Activated CD4-positive, alpha-beta T cell treated with anti-CD3 and anti-CD28 coated beads, Interleukin-2, Interleukin-6, amounts not matched to agents 100 ng/mL and 50 ng/mL, durations not matched to agents 16 hours and 8 hours (primary cell): ENCODE results near the gene ACSF3.

Experiments used
- DNase-seq: peaks from one replicate; pipeline ENCODE4 v3.0.0-alpha.2; 2020

Gene ACSF3

GRCh38 chr16:89093602-89094251 lies at the start of gene ACSF3:
Gene ACSF3, plus strand, starts transcription at chr16:89093852. Its CDS starts 6,830 bp downstream, at chr16:89100682.
- DNase-seq = peak; percentile 83

- no peak for DNase-seq
Measured at GRCh38 chr16:89044418-89045180, 49.1 kb upstream of the ACSF3 start.

GRCh38 chr16:89045181-89045815 lies 48.4 kb upstream of the ACSF3 start:
- DNase-seq = no peak

GRCh38 chr16:89045881-89046280 lies 47.8 kb upstream of the ACSF3 start:
- DNase-seq = no peak

- no peak for DNase-seq
Measured at GRCh38 chr16:89046491-89046890, 47.2 kb upstream of the ACSF3 start.

GRCh38 chr16:89047331-89048089 lies 46.1 kb upstream of the ACSF3 start:
- no peak for DNase-seq

- DNase-seq = no peak
Measured at GRCh38 chr16:89048090-89048725, 45.4 kb upstream of the ACSF3 start.

GRCh38 chr16:89048871-89049422 lies 44.7 kb upstream of the ACSF3 start:
- DNase-seq = no peak

GRCh38 chr16:89049484-89050118 lies 44.1 kb upstream of the ACSF3 start:
- DNase-seq = no peak

- no peak for DNase-seq
Measured at GRCh38 chr16:89050119-89050867, 43.4 kb upstream of the ACSF3 start.

GRCh38 chr16:89050868-89051311 lies 42.8 kb upstream of the ACSF3 start:
- no peak for DNase-seq

- DNase-seq = no peak
Measured at GRCh38 chr16:89051521-89052166, 42.0 kb upstream of the ACSF3 start.

- no peak for DNase-seq
Measured at GRCh38 chr16:89052191-89052889, 41.3 kb upstream of the ACSF3 start.

- DNase-seq = no peak
Measured at GRCh38 chr16:89052890-89053724, 40.5 kb upstream of the ACSF3 start.

- DNase-seq = no peak
Measured at GRCh38 chr16:89053725-89054029, 40.0 kb upstream of the ACSF3 start.

GRCh38 chr16:89054261-89054661 lies 39.4 kb upstream of the ACSF3 start:
- no peak for DNase-seq

GRCh38 chr16:89054714-89055113 lies 38.9 kb upstream of the ACSF3 start:
- no peak for DNase-seq

- DNase-seq = no peak
Measured at GRCh38 chr16:89055313-89055712, 38.3 kb upstream of the ACSF3 start.

- DNase-seq = no peak
Measured at GRCh38 chr16:89055894-89056555, 37.6 kb upstream of the ACSF3 start.
